ENCODE data around the gene RIC1. TPM values are rescaled to one million over a fixed set of nuclear protein-coding genes. Genes with fewer than 3 reads are reported as not detected.
A peak's percentile ranks its signal among the peaks of the same experiment; 100 is the strongest.

RIC1 gene
- total and polyA plus RNA-seq, 4 donors = 15.4 to 37.0 (median 23.0) TPM

GRCh38 chr9:5690278-5690677, 61.4 kb downstream of the RIC1 start:
- H3K9me3 ChIP-seq (ENCODE audit: control insufficient read depth, insufficient read depth, low read length) = no peaks in the 10 kb centered on the region
- whole genome bisulfite sequencing (ENCODE audit: insufficient coverage) = no CpG with 5 or more reads among the region's 1 CpG
- H3K36me3 ChIP-seq (ENCODE audit: control insufficient read depth, insufficient read depth, low read length) = no peaks in the 10 kb centered on the region

GRCh38 chr9:5695860-5696259, 67.0 kb downstream of the RIC1 start:
- DNase-seq (ENCODE audit: low read depth in 4 of 6, low spot score in 6 of 6) = no peak
- Histone ChIP-seq H3K9me3 (ENCODE audit: control insufficient read depth, insufficient read depth, low read length) (no peaks in the 10 kb centered on the region), H3K4me3 (ENCODE audit: low read depth, low read length) (no peak overlapping the region), H3K27me3 (ENCODE audit: control insufficient read depth, insufficient read depth, low read length) (no peaks in the 10 kb centered on the region), H3K27ac (ENCODE audit: low read depth, low read length) (no peak overlapping the region), H3K36me3 (ENCODE audit: control insufficient read depth, insufficient read depth, low read length) (no peaks in the 10 kb centered on the region), H3K4me1 (ENCODE audit: control insufficient read depth, insufficient read depth, low read length) (no peaks in the 10 kb centered on the region)
- WGBS (ENCODE audit: insufficient coverage) = no CpG with 5 or more reads among the region's 2 CpGs

More at GRCh38 chr9:5690278-5690677, 61.4 kb downstream of the RIC1 start:
- H3K4me1 ChIP-seq (ENCODE audit: control insufficient read depth, insufficient read depth, low read length) = no peaks in the 10 kb centered on the region
- no peak overlapping the region for H3K27ac ChIP-seq (ENCODE audit: low read depth, low read length)
- no peak overlapping the region for H3K4me3 ChIP-seq (ENCODE audit: low read depth, low read length)
- H3K27me3 ChIP-seq (ENCODE audit: control insufficient read depth, insufficient read depth, low read length) = no peaks in the 10 kb centered on the region
- DNase-seq (ENCODE audit: low read depth in 4 of 6, low spot score in 6 of 6) = no peak

GRCh38 chr9:5696884-5697283, 68.0 kb downstream of the RIC1 start:
- H3K9me3 ChIP-seq (ENCODE audit: control insufficient read depth, insufficient read depth, low read length) = no peaks in the 10 kb centered on the region
- no peak overlapping the region for H3K4me3 ChIP-seq (ENCODE audit: low read depth, low read length)
- DNase-seq (ENCODE audit: low read depth in 4 of 6, low spot score in 6 of 6) = no peak
- H3K4me1 ChIP-seq (ENCODE audit: control insufficient read depth, insufficient read depth, low read length) = no peaks in the 10 kb centered on the region
- WGBS (ENCODE audit: insufficient coverage) = 88% methylated on average over 1 of the region's 2 CpGs
- no peaks in the 10 kb centered on the region for H3K27me3 ChIP-seq (ENCODE audit: control insufficient read depth, insufficient read depth, low read length)
- no peak overlapping the region for H3K27ac ChIP-seq (ENCODE audit: low read depth, low read length)
- no peaks in the 10 kb centered on the region for H3K36me3 ChIP-seq (ENCODE audit: control insufficient read depth, insufficient read depth, low read length)

GRCh38 chr9:5698004-5698403, 69.1 kb downstream of the RIC1 start:
- Histone ChIP-seq H3K27me3 (ENCODE audit: control insufficient read depth, insufficient read depth, low read length) (no peaks in the 10 kb centered on the region), H3K4me1 (ENCODE audit: control insufficient read depth, insufficient read depth, low read length) (no peaks in the 10 kb centered on the region), H3K27ac (ENCODE audit: low read depth, low read length) (no peak overlapping the region), H3K36me3 (ENCODE audit: control insufficient read depth, insufficient read depth, low read length) (no peaks in the 10 kb centered on the region), H3K9me3 (ENCODE audit: control insufficient read depth, insufficient read depth, low read length) (no peaks in the 10 kb centered on the region), H3K4me3 (ENCODE audit: low read depth, low read length) (no peak overlapping the region)
- no peak for DNase-seq (ENCODE audit: low read depth in 4 of 6, low spot score in 6 of 6)
- WGBS (ENCODE audit: insufficient coverage) = no CpG with 5 or more reads among the region's 1 CpG

- Histone ChIP-seq H3K4me1 (ENCODE audit: control insufficient read depth, insufficient read depth, low read length) (no peaks in the 10 kb centered on the region), H3K9me3 (ENCODE audit: control insufficient read depth, insufficient read depth, low read length) (no peaks in the 10 kb centered on the region), H3K27ac (ENCODE audit: low read depth, low read length) (no peak overlapping the region), H3K4me3 (ENCODE audit: low read depth, low read length) (no peak overlapping the region), H3K36me3 (ENCODE audit: control insufficient read depth, insufficient read depth, low read length) (no peaks in the 10 kb centered on the region), H3K27me3 (ENCODE audit: control insufficient read depth, insufficient read depth, low read length) (no peaks in the 10 kb centered on the region)
- no peak for DNase-seq (ENCODE audit: low read depth in 4 of 6, low spot score in 6 of 6)
- WGBS (ENCODE audit: insufficient coverage) = 79% methylated on average over 4 of the region's 7 CpGs
Measured at GRCh38 chr9:5698810-5699556, 70.1 kb downstream of the RIC1 start.

- Histone ChIP-seq H3K27ac (ENCODE audit: low read depth, low read length) (no peak overlapping the region), H3K4me3 (ENCODE audit: low read depth, low read length) (no peak overlapping the region), H3K27me3 (ENCODE audit: control insufficient read depth, insufficient read depth, low read length) (no peaks in the 10 kb centered on the region), H3K4me1 (ENCODE audit: control insufficient read depth, insufficient read depth, low read length) (no peaks in the 10 kb centered on the region), H3K9me3 (ENCODE audit: control insufficient read depth, insufficient read depth, low read length) (peaks cover 11% of the 10 kb centered on the region), H3K36me3 (ENCODE audit: control insufficient read depth, insufficient read depth, low read length) (no peaks in the 10 kb centered on the region)
- WGBS (ENCODE audit: insufficient coverage) = no CpG with 5 or more reads among the region's 1 CpG
- DNase-seq (ENCODE audit: low read depth in 4 of 6, low spot score in 6 of 6) = no peak
Measured at GRCh38 chr9:5708414-5708813, 79.5 kb downstream of the RIC1 start.

GRCh38 chr9:5712651-5713390, 83.9 kb downstream of the RIC1 start:
- no peak for DNase-seq (ENCODE audit: low read depth in 4 of 6, low spot score in 6 of 6)
- Histone ChIP-seq H3K4me1 (ENCODE audit: control insufficient read depth, insufficient read depth, low read length) (no peaks in the 10 kb centered on the region), H3K27ac (ENCODE audit: low read depth, low read length) (no peak overlapping the region), H3K27me3 (ENCODE audit: control insufficient read depth, insufficient read depth, low read length) (no peaks in the 10 kb centered on the region), H3K4me3 (ENCODE audit: low read depth, low read length) (no peak overlapping the region), H3K9me3 (ENCODE audit: control insufficient read depth, insufficient read depth, low read length) (peaks cover 12% of the 10 kb centered on the region), H3K36me3 (ENCODE audit: control insufficient read depth, insufficient read depth, low read length) (peaks cover 4% of the 10 kb centered on the region)
- no CpG with 5 or more reads among the region's 4 CpGs for WGBS (ENCODE audit: insufficient coverage)

- WGBS (ENCODE audit: insufficient coverage) = no CpG with 5 or more reads among the region's 4 CpGs
- DNase-seq (ENCODE audit: low read depth in 4 of 6, low spot score in 6 of 6) = peak in 2 of 6 donors; percentile 9 to 61
- no peak overlapping the region for H3K27ac ChIP-seq (ENCODE audit: low read depth, low read length)
Measured at GRCh38 chr9:5714501-5715401, 85.8 kb downstream of the RIC1 start.

GRCh38 chr9:5715548-5716127, 86.7 kb downstream of the RIC1 start:
- Histone ChIP-seq H3K9me3 (ENCODE audit: control insufficient read depth, insufficient read depth, low read length) (peaks cover 3% of the 10 kb centered on the region), H3K36me3 (ENCODE audit: control insufficient read depth, insufficient read depth, low read length) (peaks cover 4% of the 10 kb centered on the region), H3K4me3 (ENCODE audit: low read depth, low read length) (no peak overlapping the region), H3K27ac (ENCODE audit: low read depth, low read length) (no peak overlapping the region), H3K4me1 (ENCODE audit: control insufficient read depth, insufficient read depth, low read length) (no peaks in the 10 kb centered on the region), H3K27me3 (ENCODE audit: control insufficient read depth, insufficient read depth, low read length) (no peaks in the 10 kb centered on the region)
- no peak for DNase-seq (ENCODE audit: low read depth in 4 of 6, low spot score in 6 of 6)
- 100% methylated on average over 3 of the region's 5 CpGs for WGBS (ENCODE audit: insufficient coverage)

More at GRCh38 chr9:5714501-5715401, 85.8 kb downstream of the RIC1 start:
- no peak overlapping the region for H3K4me3 ChIP-seq (ENCODE audit: low read depth, low read length)
- H3K4me1 ChIP-seq (ENCODE audit: control insufficient read depth, insufficient read depth, low read length) = no peaks in the 10 kb centered on the region
- no peaks in the 10 kb centered on the region for H3K27me3 ChIP-seq (ENCODE audit: control insufficient read depth, insufficient read depth, low read length)
- H3K9me3 ChIP-seq (ENCODE audit: control insufficient read depth, insufficient read depth, low read length) = peaks cover 3% of the 10 kb centered on the region
- peaks cover 4% of the 10 kb centered on the region for H3K36me3 ChIP-seq (ENCODE audit: control insufficient read depth, insufficient read depth, low read length)

Data from spinal cord (tissue), 10 donors.